Testis (tissue), 2 donors: ENCODE data around the gene GMEB2.

Source experiments
- POLR2A ChIP-seq: fragments of 450-650 bp; IDR thresholded peaks from one replicate; pipeline ENCODE4 v1.6.1; 2017; ENCODE audit warnings: antibody characterized with exemption, mild to moderate bottlenecking, moderate library complexity
- TF ChIP-seq, protein P1 (sequence below), 3 experiments: fragments of 450-650 bp in 2 of 3; fragments of 200-600 bp in 1 of 3; sonication (generic) in 1 of 3; IDR thresholded peaks; one replicate each; pipeline ENCODE4 v1.5.1; 2016 to 2019; ENCODE audit warnings: antibody characterized with exemption in 3 of 3, mild to moderate bottlenecking in 2 of 3, moderate library complexity in 1 of 3

DNA sequence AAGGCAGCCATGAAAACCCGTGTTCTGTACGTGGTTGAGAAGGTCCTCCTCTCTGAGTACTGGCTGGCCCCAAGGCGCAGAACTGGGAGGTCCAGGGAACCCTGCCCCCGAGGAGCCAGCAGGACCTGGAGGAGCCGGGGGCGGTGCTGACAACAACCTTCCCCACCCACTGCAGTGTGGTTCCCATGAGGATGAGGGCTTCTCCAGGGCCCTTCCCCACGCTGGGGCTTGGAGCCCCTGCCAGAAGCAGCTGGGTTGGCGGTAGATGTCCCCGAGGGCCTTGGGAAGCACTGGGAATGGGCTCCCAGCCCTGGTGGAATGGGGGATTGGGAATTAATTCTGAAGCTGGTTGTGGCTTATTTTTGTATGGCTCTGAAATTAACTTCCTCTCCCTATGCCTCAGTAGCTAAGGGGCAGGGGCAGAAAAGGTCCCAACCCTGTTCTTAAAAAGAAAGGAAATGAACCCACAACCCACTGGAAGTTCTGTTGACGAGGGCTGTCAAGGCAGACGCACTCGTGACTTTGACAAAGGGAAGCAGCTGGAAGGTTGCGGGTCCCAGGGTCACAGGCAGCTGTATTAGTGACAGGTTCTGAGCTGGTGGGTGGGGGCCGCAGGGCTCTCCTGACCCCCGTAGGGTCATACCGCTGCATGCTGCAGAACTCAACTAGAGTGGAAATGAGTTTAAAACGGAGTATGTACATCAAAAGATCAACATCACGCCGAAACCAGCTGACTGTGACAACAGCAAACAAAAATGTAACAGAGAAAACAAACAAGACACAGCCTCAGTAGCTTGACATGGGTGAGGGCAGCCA is 38.9 kb downstream of the GMEB2 start:
- TF ChIP-seq, protein P1, sequence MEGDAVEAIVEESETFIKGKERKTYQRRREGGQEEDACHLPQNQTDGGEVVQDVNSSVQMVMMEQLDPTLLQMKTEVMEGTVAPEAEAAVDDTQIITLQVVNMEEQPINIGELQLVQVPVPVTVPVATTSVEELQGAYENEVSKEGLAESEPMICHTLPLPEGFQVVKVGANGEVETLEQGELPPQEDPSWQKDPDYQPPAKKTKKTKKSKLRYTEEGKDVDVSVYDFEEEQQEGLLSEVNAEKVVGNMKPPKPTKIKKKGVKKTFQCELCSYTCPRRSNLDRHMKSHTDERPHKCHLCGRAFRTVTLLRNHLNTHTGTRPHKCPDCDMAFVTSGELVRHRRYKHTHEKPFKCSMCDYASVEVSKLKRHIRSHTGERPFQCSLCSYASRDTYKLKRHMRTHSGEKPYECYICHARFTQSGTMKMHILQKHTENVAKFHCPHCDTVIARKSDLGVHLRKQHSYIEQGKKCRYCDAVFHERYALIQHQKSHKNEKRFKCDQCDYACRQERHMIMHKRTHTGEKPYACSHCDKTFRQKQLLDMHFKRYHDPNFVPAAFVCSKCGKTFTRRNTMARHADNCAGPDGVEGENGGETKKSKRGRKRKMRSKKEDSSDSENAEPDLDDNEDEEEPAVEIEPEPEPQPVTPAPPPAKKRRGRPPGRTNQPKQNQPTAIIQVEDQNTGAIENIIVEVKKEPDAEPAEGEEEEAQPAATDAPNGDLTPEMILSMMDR (IDR thresholded peaks at IDR 0.05): no peak
- TF ChIP-seq POLR2A: no peak
